HG03378 (cell line): Measurements from ENCODE around the gene CPTP.

Experiments used
- ATAC-seq: cut with Tn5 transposase; IDR thresholded peaks from one replicate; pipeline ENCODE4 v1.9.1; 2021; ENCODE audit warnings: mild to moderate bottlenecking, moderate library complexity; ENCODE audit not compliant: unreplicated experiment

CPTP gene

DNA sequence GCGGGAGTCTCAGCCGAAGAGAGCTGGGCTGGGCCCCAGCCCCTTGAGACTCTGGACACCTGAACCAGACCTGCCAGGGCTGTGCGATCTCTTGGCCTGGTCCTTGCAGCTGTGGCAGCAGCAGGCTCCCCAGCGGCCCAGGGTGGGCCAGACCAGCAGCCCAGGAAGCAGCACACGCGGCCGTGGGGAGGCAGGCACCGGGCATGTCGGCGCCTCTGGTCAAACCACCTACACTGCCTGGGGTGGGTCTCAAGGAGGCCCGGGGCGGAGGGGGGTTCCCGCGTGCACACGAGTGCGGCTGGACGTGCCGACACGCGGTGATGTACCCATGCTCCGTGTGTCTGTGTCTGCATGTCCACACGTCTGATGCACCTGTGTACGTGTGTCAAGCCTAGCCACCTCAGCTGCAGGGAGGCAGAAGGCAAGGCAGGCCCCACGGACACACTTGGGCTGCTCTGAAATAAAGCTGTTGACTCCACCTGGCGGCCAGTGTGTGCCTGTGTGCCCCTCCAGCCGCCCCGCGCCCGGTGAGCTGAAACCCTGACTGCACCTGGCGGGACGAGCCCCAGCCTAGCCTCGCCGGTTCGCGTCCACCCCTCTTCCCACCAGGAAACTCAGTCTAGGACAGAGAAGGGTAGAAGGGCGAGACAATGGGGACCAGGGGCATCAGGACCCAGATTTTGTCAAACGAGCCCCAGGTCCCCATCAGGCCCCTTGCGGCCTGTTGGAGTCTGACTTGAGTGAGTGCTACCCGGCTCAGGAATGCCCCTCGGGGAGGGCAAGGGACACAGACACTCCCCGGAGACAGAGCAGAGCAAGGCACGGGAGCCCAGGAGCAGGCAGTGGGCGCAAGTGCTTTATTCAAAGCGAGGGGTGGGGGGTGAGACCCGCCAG is 32.8 kb upstream of the CPTP start:
- ATAC-seq, result no peak

- no peak for ATAC-seq
These were observed 32.2 kb upstream of the CPTP start for GRCh38 chr1:1292442-1292779.

GRCh38 chr1:1292851-1293250 is 31.8 kb upstream of the CPTP start:
- ATAC-seq, result no peak

DNA sequence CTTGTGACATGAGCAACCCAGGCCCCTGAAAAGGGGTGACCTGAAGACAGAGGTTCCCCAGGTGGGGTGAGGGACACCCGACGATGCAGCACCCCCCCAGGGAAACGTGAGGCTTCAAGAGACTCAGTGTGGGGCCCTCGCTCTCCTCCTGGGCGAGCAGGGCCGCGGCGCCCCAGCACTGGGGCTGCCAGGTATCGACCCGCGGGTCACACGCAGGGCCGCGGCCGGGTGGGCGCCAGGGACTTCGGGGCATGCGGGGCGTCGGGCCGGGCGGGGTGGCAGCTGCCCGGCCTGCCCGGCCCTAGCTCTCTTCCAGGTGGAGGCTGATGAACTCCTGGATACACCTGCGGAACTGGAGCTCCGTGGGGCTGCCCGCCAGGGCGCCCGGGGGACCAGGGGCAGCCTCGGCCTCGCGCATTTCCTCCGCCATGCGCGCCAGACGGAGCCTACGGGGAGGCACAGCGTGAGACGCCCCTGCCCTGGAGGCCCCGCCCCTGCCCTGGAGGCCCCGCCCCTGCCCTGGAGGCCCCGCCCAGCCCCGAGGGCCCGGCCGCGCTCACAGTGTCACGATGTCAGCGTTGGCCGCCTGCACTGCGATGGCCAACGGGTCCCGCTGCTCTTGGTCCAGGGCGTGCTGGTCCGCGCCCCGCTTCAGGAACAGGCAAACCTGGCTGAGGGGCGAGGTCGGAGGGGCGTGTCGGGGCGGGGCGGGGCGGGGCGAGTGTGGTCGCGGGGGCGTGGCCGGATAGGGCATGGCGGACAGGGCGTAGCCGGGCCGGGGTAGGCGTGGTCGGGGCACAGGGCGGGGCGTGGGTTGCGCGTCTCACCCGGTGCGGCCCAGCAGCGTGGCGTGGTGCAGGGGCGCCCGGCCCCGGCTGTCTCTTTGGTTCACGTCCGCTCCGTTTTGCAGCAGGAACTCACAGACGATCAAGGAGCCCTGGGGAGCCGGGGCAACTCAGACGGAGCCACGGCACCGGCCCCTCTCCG is 31.0 kb upstream of the CPTP start:
- no peak for ATAC-seq

DNA sequence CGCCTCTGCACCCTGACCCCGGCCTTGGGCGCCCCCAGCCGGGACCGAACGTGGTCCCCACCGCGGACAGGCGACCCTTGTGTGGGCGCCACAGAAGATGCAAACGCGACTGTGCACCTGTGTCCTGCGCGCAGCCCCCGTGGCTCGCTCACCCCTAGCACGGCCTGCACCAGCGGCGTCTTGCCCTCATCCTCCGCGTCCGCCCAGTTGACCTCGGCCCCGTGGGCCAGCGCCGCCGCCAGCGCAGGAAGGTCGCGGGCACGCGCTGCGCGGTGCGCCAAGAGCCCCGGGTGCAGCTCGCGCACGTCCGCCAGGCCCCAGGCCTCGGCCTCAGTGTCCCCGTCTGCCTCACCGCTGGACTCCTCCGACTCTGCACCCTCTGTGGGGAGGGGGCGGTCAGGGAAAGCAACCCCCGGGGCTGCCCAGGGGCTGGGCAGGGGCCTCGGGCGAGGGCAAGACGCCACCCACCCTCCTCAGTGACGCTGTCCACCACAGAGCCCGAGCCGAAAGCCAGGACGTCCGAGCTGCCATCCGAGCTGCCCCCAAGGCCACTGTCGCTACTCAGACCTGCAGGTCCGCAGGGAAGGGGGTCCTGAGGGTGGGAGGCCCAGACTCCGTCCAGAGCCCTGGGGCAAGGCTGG is 30.2 kb upstream of the CPTP start:
- no peak for ATAC-seq

DNA sequence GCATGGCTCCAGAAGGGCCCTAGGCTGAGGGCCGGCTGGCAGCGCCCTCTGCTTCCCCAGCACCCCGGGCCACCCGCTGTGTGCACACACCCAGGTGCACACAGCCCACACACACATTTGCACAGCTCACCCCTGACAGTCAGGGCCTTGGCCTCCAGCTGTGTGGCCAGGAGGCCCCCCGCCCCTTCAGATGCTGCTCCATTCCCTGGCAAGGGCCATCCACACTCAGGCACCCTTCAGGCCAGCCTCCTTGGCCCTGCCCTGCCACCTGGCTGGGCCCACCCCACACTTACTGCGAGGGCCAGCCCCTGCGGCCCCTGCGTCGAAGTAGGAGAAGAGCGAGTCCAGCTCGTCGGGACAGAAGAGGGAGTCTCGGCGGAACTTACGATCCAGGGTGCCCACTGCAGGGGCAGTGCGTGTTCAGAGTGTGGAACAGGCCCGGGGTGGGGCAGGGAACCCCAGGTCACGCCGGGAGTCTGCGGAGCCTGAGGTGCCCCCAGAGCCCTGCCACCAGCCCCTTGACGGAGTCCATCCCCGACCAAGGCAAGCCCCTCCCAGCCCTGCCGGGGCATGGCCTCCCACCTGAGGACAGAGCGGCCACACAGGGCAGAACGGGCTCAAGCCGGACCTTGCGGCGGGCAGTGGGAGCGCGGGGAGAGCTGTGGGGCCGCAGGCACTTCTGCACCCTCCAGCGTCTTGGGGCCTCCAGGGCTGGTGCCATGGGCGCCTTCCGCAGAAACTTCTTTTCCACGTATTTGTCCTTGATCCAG is 29.3 kb upstream of the CPTP start:
- ATAC-seq, result no peak

- no peak for ATAC-seq
These were observed 28.2 kb upstream of the CPTP start for GRCh38 chr1:1296070-1297061.

GRCh38 chr1:1297802-1298424 is 26.7 kb upstream of the CPTP start:
- ATAC-seq, result no peak

- no peak for ATAC-seq
These were observed 25.5 kb upstream of the CPTP start for GRCh38 chr1:1298861-1299685.

GRCh38 chr1:1299686-1300351 is 24.8 kb upstream of the CPTP start:
- no peak for ATAC-seq

DNA sequence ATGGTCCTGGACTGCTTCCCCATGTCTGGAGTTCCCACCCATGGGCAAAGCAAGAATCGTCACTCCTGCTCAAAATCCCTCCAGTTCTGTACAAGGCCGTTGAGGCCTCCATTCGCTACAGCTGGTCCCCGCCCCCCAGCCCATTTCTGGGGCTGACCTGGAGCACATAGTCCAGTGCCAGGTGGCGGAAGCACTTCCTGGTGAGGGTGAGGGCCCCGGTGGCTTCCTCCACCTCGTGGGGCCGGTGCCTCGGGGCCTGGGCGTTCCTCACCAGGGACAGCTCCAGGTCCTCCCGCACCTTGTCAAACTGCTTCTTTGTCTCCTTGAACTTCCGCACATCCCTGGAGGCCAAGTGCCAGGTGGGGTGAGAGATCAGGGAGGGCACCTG is 24.3 kb upstream of the CPTP start:
- ATAC-seq, result no peak

DNA sequence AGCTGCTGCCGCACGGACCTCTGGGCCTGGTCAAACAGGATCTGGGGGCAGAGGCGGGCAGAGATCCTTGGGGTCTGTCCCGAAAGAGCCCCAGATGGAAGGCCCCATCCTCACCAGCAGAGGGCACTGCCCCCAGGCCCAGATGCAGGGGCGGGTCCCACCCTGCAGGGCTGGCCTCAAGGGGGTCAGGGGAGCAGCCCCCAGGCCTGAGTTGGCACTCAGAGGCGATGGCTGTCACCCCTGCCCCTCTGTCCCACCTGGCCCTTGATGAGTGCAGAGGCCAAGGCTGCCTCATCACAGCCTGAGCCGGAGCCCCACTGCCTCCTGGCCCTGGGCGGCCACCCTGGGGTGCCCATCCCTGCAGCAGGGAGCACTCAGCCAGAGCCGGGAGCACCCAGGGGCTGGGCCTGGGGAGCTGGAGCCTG is 22.6 kb upstream of the CPTP start:
- no peak for ATAC-seq

DNA sequence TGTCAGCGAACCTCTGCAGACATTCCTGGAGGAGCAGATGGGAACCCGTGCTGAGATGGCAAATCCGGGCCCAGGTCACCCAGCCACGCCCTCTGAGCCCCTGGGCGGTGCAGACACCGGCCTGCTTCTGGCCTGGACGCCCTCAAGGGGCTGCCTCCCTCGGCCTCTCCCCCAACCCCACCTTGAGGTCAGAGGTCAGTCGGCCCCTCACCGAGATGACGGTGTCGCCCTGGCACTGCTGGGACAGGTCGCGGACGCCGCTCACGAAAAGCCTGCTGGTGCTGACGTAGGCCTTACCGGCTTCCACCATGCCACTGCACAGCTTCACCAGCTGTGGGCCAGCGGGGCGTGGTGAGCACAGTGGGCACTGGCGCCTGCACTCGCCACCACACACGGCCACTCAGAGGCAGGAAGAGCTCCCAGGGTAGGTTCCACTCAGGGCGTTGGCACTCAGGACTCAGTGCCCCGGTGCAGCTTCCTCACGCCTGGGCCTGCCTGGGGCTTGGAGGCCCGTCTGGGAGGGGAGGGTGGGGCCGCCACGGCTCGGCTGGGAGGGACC is 21.6 kb upstream of the CPTP start:
- ATAC-seq, result no peak

- ATAC-seq, result no peak
These were observed 20.9 kb upstream of the CPTP start for GRCh38 chr1:1303736-1304135.

GRCh38 chr1:1304331-1305299 is 20.0 kb upstream of the CPTP start:
- no peak for ATAC-seq
